Lung (tissue), 12 donors: ENCODE data around the gene LCLAT1. TPM values are rescaled to one million over a fixed set of nuclear protein-coding genes. Genes with fewer than 3 reads are reported as not detected.

Experiments
- ATAC-seq: fragments of 200-7000 bp; cut with Tn5 transposase; one replicate; pipeline ENCODE4 v1.9.1; 2020; ENCODE audit warnings: moderate number of reproducible peaks; ENCODE audit not compliant: insufficient read depth, low FRiP score
- DNase-seq, 3 donors: peaks; one replicate each; pipeline ENCODE4 v3.0.0-alpha.2; 2013 to 2017
- H3K27ac ChIP-seq, 2 donors: one replicate each; pipeline ENCODE4 v1.5.1; 2013; ENCODE audit warnings: mild to moderate bottlenecking in 2 of 2, moderate library complexity in 2 of 2, control low read depth in 1 of 2, inconsistent platforms in 1 of 2, low read depth in 1 of 2, low read length in 1 of 2
- H3K27me3 ChIP-seq, 3 donors: one replicate each; pipeline ENCODE4 v1.5.1; 2013; ENCODE audit warnings: low read length in 2 of 3; ENCODE audit not compliant: control insufficient read depth in 3 of 3, insufficient read depth in 3 of 3
- H3K36me3 ChIP-seq, 4 donors: one replicate each; pipeline ENCODE4 v1.5.1; 2013; ENCODE audit warnings: low read length in 4 of 4, mild to moderate bottlenecking in 1 of 4, moderate library complexity in 1 of 4; ENCODE audit not compliant: control insufficient read depth in 4 of 4, insufficient read depth in 4 of 4
- H3K4me1 ChIP-seq, 5 donors: one replicate each; pipeline ENCODE4 v1.5.1; 2013; ENCODE audit warnings: low read length in 5 of 5, mild to moderate bottlenecking in 2 of 5, moderate library complexity in 1 of 5; ENCODE audit not compliant: control insufficient read depth in 5 of 5, insufficient read depth in 5 of 5
- H3K4me3 ChIP-seq: one replicate; pipeline ENCODE4 v1.5.1; 2013; ENCODE audit warnings: mild to moderate bottlenecking, control low read depth, moderate library complexity
- H3K9ac ChIP-seq, 2 donors: one replicate each; pipeline ENCODE4 v1.5.1; 2013; ENCODE audit warnings: low read length in 2 of 2, control low read depth in 1 of 2; ENCODE audit not compliant: insufficient read depth in 1 of 2
- H3K9me3 ChIP-seq, 4 donors: one replicate each; pipeline ENCODE4 v1.5.1; 2013; ENCODE audit warnings: low read length in 3 of 4, mild to moderate bottlenecking in 1 of 4, moderate library complexity in 1 of 4; ENCODE audit not compliant: control insufficient read depth in 4 of 4, insufficient read depth in 3 of 4
- WGBS, 2 donors: extraction: QIAGEN DNeasy Blood & Tissue Kit; methylation state at CpG; one replicate each; pipeline ENCODE4 v1.1.7; 2013; 5-methylcytosine and 5-hydroxymethylcytosine counted together
- polyA plus RNA-seq, 2 donors: library from polyadenylated mRNA; stranded (reverse); fragments of 200-250 nt; gene quantifications; one replicate each; pipeline ENCODE4 v1.2.1, GENCODE V29; 2013
- total RNA-seq, 2 donors: library from RNA; depleted of rRNA in 1 of 2; stranded (reverse); fragments of >200 nt in 1 of 2; gene quantifications; one replicate each; pipeline ENCODE4 v1.2.1, GENCODE V29; 2014 to 2021
- TF ChIP-seq, protein P1 (sequence below): IDR thresholded peaks from 2 replicates; pipeline ENCODE4 v1.5.1; 2012; ENCODE audit warnings: mild to moderate bottlenecking; ENCODE audit errors: control extremely low read depth, extremely low read depth
- donor health status: control.
- donor health status: control.
- donor health status: Bipolar disorder and iron deficiency.
- donor health status: healthy.
- donor health status: DM: yes; HTN: yes; CAD: no.

LCLAT1 gene
- total and polyA plus RNA-seq, 4 donors, result 2.4 to 24.2 (median 10.8) TPM

- H3K27me3 ChIP-seq, result no peaks in the 10 kb centered on the region
- DNase-seq, result no peak
- H3K9me3 ChIP-seq, result peaks cover 0 to 8% (median 4%) of the 10 kb centered on the region in 4 donors
- H3K27ac ChIP-seq, result peak overlapping the region; percentile 25 to 60
- H3K36me3 ChIP-seq, result no peaks in the 10 kb centered on the region
- ATAC-seq, result no peak
- TF ChIP-seq, protein P1, sequence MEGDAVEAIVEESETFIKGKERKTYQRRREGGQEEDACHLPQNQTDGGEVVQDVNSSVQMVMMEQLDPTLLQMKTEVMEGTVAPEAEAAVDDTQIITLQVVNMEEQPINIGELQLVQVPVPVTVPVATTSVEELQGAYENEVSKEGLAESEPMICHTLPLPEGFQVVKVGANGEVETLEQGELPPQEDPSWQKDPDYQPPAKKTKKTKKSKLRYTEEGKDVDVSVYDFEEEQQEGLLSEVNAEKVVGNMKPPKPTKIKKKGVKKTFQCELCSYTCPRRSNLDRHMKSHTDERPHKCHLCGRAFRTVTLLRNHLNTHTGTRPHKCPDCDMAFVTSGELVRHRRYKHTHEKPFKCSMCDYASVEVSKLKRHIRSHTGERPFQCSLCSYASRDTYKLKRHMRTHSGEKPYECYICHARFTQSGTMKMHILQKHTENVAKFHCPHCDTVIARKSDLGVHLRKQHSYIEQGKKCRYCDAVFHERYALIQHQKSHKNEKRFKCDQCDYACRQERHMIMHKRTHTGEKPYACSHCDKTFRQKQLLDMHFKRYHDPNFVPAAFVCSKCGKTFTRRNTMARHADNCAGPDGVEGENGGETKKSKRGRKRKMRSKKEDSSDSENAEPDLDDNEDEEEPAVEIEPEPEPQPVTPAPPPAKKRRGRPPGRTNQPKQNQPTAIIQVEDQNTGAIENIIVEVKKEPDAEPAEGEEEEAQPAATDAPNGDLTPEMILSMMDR, result no peak
- no peak overlapping the region for H3K9ac ChIP-seq
- 89 to 95% methylated on average over 3 of the region's 3 CpGs for WGBS, 2 donors
- H3K4me1 ChIP-seq, result peaks cover 0 to 3% (median 0%) of the 10 kb centered on the region in 5 donors
- no peak overlapping the region for H3K4me3 ChIP-seq
Observed at GRCh38 chr2:30665761-30666265, 218.8 kb downstream of the LCLAT1 start.

- no peaks in the 10 kb centered on the region for H3K27me3 ChIP-seq
- peaks cover 0 to 3% (median 0%) of the 10 kb centered on the region in 5 donors for H3K4me1 ChIP-seq
- 45 to 62% methylated on average over 4 of the region's 4 CpGs for WGBS, 2 donors
- peak overlapping the region; percentile 25 to 60 for H3K27ac ChIP-seq
- peaks cover 0 to 8% (median 4%) of the 10 kb centered on the region in 4 donors for H3K9me3 ChIP-seq
- no peak overlapping the region for H3K9ac ChIP-seq
- ATAC-seq, result peak; percentile 47
- no peaks in the 10 kb centered on the region for H3K36me3 ChIP-seq
- H3K4me3 ChIP-seq, result no peak overlapping the region
- peak; percentile 29 to 53 (median 47) for DNase-seq
- TF ChIP-seq, protein P1, result no peak
Observed at GRCh38 chr2:30666266-30666874, 219.3 kb downstream of the LCLAT1 start.

DNA sequence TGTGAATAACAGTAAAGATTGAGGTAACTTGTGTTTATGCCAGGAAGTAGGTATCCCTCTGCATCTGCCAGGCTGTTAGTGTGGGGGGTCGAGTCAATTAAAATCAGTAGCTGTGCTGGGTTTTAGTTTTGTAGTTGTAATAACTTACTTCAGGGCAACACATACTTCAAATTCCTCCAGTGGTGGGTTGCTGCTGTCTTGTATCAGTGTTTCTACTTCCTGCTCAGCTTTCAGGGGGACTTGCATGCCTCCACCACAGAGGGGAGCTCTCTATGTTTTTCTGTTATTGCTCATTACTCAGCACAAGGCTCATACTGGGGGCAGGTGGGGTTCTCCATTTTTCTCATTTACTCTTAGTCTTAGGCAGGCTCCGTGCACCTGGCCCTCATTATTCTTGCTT is 223.4 kb downstream of the LCLAT1 start:
- DNase-seq (no peak), ATAC-seq (no peak)
- H3K4me3 ChIP-seq, result no peak overlapping the region
- TF ChIP-seq, protein P1, result no peak
- H3K9ac ChIP-seq, result no peak overlapping the region
- 88 to 94% methylated on average over 2 of the region's 2 CpGs for WGBS, 2 donors
- peaks cover 0 to 8% (median 4%) of the 10 kb centered on the region in 4 donors for H3K9me3 ChIP-seq
- peaks cover 0 to 3% (median 0%) of the 10 kb centered on the region in 5 donors for H3K4me1 ChIP-seq
- H3K27ac ChIP-seq, result no peak overlapping the region
- H3K27me3 ChIP-seq, result peaks cover 0 to 2% (median 0%) of the 10 kb centered on the region in 3 donors
- H3K36me3 ChIP-seq, result no peaks in the 10 kb centered on the region

DNA sequence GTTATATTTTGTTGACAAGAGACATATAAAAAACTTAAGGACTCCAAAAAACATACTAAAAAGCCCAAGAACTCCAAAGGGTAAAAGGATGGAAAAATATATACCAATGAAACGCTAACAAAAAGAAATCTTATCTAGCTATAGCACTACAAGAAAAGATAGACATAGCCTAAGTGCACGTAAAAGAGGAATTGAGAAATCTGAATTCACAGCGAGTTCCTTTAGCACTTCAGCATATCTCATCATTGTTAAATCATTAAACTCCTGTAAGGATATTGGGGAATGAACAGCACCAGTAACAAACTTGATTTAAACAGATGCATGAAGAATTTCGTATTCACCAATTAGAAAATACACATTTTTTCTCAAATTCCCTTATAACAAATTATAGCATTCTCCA is 226.1 kb downstream of the LCLAT1 start:
- Histone ChIP-seq H3K4me3 (no peak overlapping the region), H3K36me3 (no peaks in the 10 kb centered on the region), H3K9me3 (peaks cover 0 to 8% (median 4%) of the 10 kb centered on the region in 4 donors), H3K27me3 (peaks cover 0 to 2% (median 0%) of the 10 kb centered on the region in 3 donors), H3K27ac (no peak overlapping the region), H3K4me1 (no peaks in the 10 kb centered on the region), H3K9ac (no peak overlapping the region)
- WGBS, 2 donors, result 88 to 91% methylated on average over 4 of the region's 4 CpGs
- DNase-seq (no peak), ATAC-seq (no peak)
- TF ChIP-seq, protein P1, result no peak
